ENCODE data around the gene PSKH1. TPM values are rescaled to one million over a fixed set of nuclear protein-coding genes. Genes with fewer than 3 reads are reported as not detected.

PSKH1 gene
- polyA plus RNA-seq, 1 donor (not counting 4 experiments of a cell fraction or from before 2014, with no cell fraction given): 10.7 TPM

DNA sequence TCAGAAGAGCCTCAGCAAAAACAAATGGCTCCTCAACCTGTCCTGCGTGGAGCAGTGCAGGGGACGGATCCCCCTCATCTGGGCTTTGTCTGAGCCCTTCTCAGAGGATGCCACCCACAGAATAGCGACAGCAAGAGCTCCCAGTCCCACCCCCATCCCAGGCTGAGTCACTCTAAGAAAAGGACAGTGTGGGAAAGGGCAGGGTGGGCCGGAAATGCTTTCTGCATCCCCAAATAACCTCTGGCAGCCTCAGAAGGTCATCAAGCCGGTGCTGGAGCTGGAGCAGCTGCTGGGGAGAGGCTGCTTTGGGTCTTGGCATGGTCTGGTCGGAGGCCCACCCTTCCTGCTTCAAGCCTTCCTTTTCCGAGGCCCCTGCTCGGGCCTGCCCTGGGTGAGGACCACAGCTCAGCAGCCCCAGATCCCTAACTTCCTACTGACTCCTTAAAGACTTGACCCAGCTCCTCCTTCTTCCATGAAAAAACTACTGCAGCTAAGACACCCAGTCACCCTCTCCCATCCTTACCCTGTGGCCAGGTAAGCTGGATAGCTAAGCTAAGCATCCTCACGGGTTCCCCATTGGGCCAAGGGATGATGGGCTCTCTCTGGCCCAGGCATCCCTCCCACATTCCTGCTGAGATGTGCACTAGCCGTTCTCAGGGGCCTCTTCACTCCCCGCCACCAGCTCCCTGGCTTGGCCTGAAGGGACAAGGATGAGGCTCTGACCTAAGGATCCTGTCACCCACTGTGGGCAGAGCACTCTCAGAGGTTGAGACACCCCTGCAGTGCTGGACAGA lies 66.7 kb downstream of the PSKH1 start:
- Histone ChIP-seq H3K9me1 (ENCODE audit: control insufficient read depth, extremely low read depth, insufficient read depth, low read length) (peaks cover 9% of the 10 kb centered on the region), H3K36me3 (ENCODE audit: control insufficient read depth in 2 of 2, extremely low read depth in 1 of 2, insufficient read depth in 2 of 2, low read length in 2 of 2) (peaks cover 40 to 58% of the 10 kb centered on the region in 2 experiments), H3K9ac (ENCODE audit: control insufficient read depth, extremely low read depth, insufficient read depth, low read length) (no peak overlapping the region), H3K4me2 (ENCODE audit: control insufficient read depth, extremely low read depth, insufficient read depth, low read depth, low read length) (peak overlapping the region; percentile 3), H3K4me1 (ENCODE audit: control insufficient read depth, extremely low read depth, insufficient read depth, low read length) (peaks cover 54% of the 10 kb centered on the region), H3K9me3 (ENCODE audit: control insufficient read depth, low read depth, low read length) (no peaks in the 10 kb centered on the region), H3K4me3 (ENCODE audit: control insufficient read depth in 2 of 3, extremely low read depth in 1 of 3, insufficient read depth in 2 of 3, low read depth in 1 of 3, low read length in 3 of 3) (no peak overlapping the region), H4K20me1 (ENCODE audit: control insufficient read depth, extremely low read depth, insufficient read depth, low read length) (peaks cover 11% of the 10 kb centered on the region), H3K79me2 (ENCODE audit: control insufficient read depth, insufficient read depth, low read length) (peaks cover 29% of the 10 kb centered on the region), H3K27me3 (ENCODE audit: control insufficient read depth, extremely low read depth, insufficient read depth, low read length) (no peaks in the 10 kb centered on the region), H3K27ac (ENCODE audit: control insufficient read depth, insufficient read depth, low read length) (no peak overlapping the region), H2AFZ (ENCODE audit: control insufficient read depth, low read length) (no peak overlapping the region)
- FAIRE-seq (no peak), DNase-seq (ENCODE audit: low read depth, low spot score) (no peak)
- TF ChIP-seq, protein P1, sequence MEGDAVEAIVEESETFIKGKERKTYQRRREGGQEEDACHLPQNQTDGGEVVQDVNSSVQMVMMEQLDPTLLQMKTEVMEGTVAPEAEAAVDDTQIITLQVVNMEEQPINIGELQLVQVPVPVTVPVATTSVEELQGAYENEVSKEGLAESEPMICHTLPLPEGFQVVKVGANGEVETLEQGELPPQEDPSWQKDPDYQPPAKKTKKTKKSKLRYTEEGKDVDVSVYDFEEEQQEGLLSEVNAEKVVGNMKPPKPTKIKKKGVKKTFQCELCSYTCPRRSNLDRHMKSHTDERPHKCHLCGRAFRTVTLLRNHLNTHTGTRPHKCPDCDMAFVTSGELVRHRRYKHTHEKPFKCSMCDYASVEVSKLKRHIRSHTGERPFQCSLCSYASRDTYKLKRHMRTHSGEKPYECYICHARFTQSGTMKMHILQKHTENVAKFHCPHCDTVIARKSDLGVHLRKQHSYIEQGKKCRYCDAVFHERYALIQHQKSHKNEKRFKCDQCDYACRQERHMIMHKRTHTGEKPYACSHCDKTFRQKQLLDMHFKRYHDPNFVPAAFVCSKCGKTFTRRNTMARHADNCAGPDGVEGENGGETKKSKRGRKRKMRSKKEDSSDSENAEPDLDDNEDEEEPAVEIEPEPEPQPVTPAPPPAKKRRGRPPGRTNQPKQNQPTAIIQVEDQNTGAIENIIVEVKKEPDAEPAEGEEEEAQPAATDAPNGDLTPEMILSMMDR (optimal IDR thresholded peaks at IDR 0.05 in 1 of 3, IDR thresholded peaks at IDR 0.05 in 1 of 3, conservative IDR thresholded peaks at IDR 0.05 in 1 of 3; ENCODE audit: extremely low read depth in 1 of 3, insufficient read depth in 2 of 3, low read length in 3 of 3): no peak
- TF ChIP-seq EZH2 (IDR thresholded peaks at IDR 0.05; ENCODE audit: low read length): no peak
- dilution Hi-C loops (cut with MboI; ENCODE audit: extremely low pct_ligation_motif_present, low sequenced_read_pairs): no loop called here

DNA sequence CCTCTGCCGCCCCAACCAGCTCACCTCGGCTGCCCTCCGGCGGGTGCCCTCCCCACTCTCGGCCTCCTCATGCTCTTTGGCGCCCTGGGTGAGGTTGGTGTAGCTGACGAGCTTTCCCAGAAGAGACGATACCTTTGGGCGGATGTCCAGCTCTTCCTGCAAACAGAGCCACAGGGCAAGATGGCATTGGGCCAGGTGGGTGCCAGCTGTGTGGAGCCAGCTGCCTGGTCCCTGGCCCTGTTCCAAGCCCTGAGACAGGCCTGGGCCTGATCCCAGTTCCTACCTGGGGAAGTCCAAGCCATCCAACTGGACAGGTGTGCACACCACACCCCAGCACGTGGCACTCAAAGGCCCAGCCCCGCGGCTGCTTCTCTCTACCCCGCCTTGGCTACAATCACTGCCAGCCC lies 68.5 kb downstream of the PSKH1 start:
- no peaks in the 10 kb centered on the region for H3K9me3 ChIP-seq (ENCODE audit: control insufficient read depth, low read depth, low read length)
- H3K27ac ChIP-seq (ENCODE audit: control insufficient read depth, insufficient read depth, low read length): peak overlapping the region; percentile 47
- H3K27me3 ChIP-seq (ENCODE audit: control insufficient read depth, extremely low read depth, insufficient read depth, low read length): no peaks in the 10 kb centered on the region
- H3K4me2 ChIP-seq (ENCODE audit: control insufficient read depth, extremely low read depth, insufficient read depth, low read depth, low read length): peak overlapping the region; percentile 46
- H3K4me1 ChIP-seq (ENCODE audit: control insufficient read depth, extremely low read depth, insufficient read depth, low read length): peaks cover 72% of the 10 kb centered on the region
- no peak overlapping the region for H2AFZ ChIP-seq (ENCODE audit: control insufficient read depth, low read length)
- H3K79me2 ChIP-seq (ENCODE audit: control insufficient read depth, insufficient read depth, low read length): peaks cover 45% of the 10 kb centered on the region
- FAIRE-seq (peak; percentile 93), DNase-seq (ENCODE audit: low read depth, low spot score) (peak; percentile 100)
- TF ChIP-seq EZH2 (IDR thresholded peaks at IDR 0.05; ENCODE audit: low read length): no peak
- TF ChIP-seq, protein P1 (optimal IDR thresholded peaks at IDR 0.05 in 1 of 3, IDR thresholded peaks at IDR 0.05 in 1 of 3, conservative IDR thresholded peaks at IDR 0.05 in 1 of 3; ENCODE audit: extremely low read depth in 1 of 3, insufficient read depth in 2 of 3, low read length in 3 of 3): no peak
- dilution Hi-C loops (cut with MboI; ENCODE audit: extremely low pct_ligation_motif_present, low sequenced_read_pairs): no loop called here
- H3K9me1 ChIP-seq (ENCODE audit: control insufficient read depth, extremely low read depth, insufficient read depth, low read length): peaks cover 9% of the 10 kb centered on the region
- peaks cover 36 to 64% of the 10 kb centered on the region in 2 experiments for H3K36me3 ChIP-seq (ENCODE audit: control insufficient read depth in 2 of 2, extremely low read depth in 1 of 2, insufficient read depth in 2 of 2, low read length in 2 of 2)
- H3K9ac ChIP-seq (ENCODE audit: control insufficient read depth, extremely low read depth, insufficient read depth, low read length): no peak overlapping the region
- no peak overlapping the region for H3K4me3 ChIP-seq (ENCODE audit: control insufficient read depth in 2 of 3, extremely low read depth in 1 of 3, insufficient read depth in 2 of 3, low read depth in 1 of 3, low read length in 3 of 3)
- H4K20me1 ChIP-seq (ENCODE audit: control insufficient read depth, extremely low read depth, insufficient read depth, low read length): peaks cover 11% of the 10 kb centered on the region

Measured in keratinocyte (primary cell).